H1 (cell line): ENCODE measurements around the gene TMEM129.

ENCODE experiments used
- POLR2A ChIP-seq, 2 experiments: IDR thresholded peaks; 1 replicate in 1 of 2; 2 replicates in 1 of 2; pipeline ENCODE4 v1.6.1; 2011; ENCODE audit warnings: low read depth in 2 of 2, low read length in 2 of 2, mild to moderate bottlenecking in 2 of 2; ENCODE audit errors: control extremely low read depth in 1 of 2
- RBBP5 ChIP-seq: IDR thresholded peaks from 2 replicates; pipeline ENCODE4 v1.7.1; 2012; ENCODE audit warnings: low read depth, mild to moderate bottlenecking, inconsistent platforms, low read length, moderate library complexity, borderline replicate concordance
- TAF1 ChIP-seq: IDR thresholded peaks from 2 replicates; pipeline ENCODE4 v1.6.1; 2011; ENCODE audit warnings: mild to moderate bottlenecking, low read depth, low read length
- ZNF274 ChIP-seq: IDR thresholded peaks from 2 replicates; pipeline ENCODE4 v1.7.0; 2012; ENCODE audit warnings: low read length, borderline replicate concordance; ENCODE audit errors: extremely low read depth
- TF ChIP-seq, protein P1 (sequence below), 3 experiments: IDR thresholded peaks; 1 replicate in 2 of 3; 2 replicates in 1 of 3; pipeline versions ENCODE4 v1.5.1 to v1.6.1; 2011; ENCODE audit warnings: low read length in 3 of 3, mild to moderate bottlenecking in 3 of 3, inconsistent platforms in 2 of 3, low read depth in 1 of 3, moderate library complexity in 1 of 3; ENCODE audit not compliant: insufficient read depth in 1 of 3; ENCODE audit errors: control extremely low read depth in 1 of 3

GRCh38 chr4:1751919-1752283, 30.8 kb upstream of the TMEM129 start:
- TF ChIP-seq, protein P1, sequence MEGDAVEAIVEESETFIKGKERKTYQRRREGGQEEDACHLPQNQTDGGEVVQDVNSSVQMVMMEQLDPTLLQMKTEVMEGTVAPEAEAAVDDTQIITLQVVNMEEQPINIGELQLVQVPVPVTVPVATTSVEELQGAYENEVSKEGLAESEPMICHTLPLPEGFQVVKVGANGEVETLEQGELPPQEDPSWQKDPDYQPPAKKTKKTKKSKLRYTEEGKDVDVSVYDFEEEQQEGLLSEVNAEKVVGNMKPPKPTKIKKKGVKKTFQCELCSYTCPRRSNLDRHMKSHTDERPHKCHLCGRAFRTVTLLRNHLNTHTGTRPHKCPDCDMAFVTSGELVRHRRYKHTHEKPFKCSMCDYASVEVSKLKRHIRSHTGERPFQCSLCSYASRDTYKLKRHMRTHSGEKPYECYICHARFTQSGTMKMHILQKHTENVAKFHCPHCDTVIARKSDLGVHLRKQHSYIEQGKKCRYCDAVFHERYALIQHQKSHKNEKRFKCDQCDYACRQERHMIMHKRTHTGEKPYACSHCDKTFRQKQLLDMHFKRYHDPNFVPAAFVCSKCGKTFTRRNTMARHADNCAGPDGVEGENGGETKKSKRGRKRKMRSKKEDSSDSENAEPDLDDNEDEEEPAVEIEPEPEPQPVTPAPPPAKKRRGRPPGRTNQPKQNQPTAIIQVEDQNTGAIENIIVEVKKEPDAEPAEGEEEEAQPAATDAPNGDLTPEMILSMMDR (IDR thresholded peaks at IDR 0.05; ENCODE audit: control extremely low read depth in 1 of 3, insufficient read depth in 1 of 3, low read depth in 1 of 3, low read length in 3 of 3): no peak
- TF ChIP-seq POLR2A (IDR thresholded peaks at IDR 0.05; ENCODE audit: control extremely low read depth in 1 of 2, low read depth in 2 of 2, low read length in 2 of 2) (no peak), TAF1 (no peak), ZNF274 (no peak), RBBP5 (no peak)
